GM21723 (cell line): ENCODE data around the gene CHD9.

Experiments used
- ATAC-seq: cut with Tn5 transposase; IDR thresholded peaks from one replicate; pipeline ENCODE4 v1.9.1; 2021; ENCODE audit warnings: mild to moderate bottlenecking, moderate library complexity; ENCODE audit not compliant: unreplicated experiment

The CHD9 gene

DNA sequence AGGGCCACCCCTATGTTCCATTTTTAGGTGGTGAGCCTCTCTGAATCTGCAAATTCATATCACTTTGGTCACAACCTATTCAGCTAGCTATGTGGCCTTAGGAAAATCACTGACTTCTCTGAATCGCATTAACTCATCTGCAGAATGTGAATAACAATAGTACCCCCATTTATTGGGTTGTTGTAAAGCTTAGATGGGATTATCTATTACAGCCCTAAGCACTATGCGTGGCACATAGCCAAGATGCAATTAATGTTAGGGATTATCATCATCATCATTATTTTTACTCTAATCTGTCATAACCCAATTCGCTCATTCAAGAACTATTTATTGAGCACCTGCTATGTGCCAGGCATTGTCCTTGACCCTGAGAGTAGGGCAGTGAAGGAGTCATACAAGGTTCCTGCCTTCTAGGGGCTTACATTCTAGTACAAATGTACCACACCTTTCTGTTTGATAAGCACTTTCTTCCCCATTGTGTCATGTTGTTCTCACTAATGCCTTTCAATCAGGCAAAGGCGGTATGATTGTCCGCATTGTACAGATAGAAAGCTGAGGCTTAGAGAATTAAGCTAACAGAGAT, 38.5 kb downstream of the CHD9 start:
- ATAC-seq = no peak

DNA sequence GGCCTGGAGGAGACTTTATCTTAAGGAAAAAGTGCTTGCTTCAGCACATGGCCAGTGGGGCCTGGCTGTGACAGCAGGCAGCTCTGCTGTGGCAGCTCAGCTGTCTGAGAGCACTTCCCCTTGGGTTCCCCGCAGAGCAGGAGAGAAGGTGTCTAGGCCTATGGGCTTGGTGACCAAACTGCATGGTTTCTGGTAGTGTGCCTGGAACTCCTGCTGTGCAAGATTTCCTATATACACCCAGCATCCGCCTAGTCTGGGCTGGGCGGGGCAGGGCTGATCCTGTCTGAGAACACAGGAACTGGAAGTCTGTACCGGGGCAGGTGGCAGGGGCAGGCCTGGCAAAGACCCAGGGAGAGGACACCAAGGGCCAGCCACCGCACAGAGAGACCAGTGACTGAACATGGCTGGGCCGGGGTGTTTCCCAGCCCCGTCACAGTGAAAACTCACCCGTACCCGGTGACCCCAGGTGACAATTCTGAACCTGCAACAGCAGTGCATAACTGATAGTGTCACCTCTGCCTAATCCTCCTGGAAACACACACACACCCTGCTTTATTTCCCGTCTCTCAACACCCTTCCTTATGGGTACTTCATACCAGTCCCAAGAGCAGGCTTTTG, 39.3 kb downstream of the CHD9 start:
- peak; percentile 53 for ATAC-seq

GRCh38 chr16:53097190-53097589, 42.4 kb downstream of the CHD9 start:
- no peak for ATAC-seq

- peak; percentile 61 for ATAC-seq
Observed at GRCh38 chr16:53098526-53099317, 43.9 kb downstream of the CHD9 start.

- ATAC-seq = peak; percentile 54
Observed at GRCh38 chr16:53099318-53100130, 44.7 kb downstream of the CHD9 start.

GRCh38 chr16:53100131-53100748, 45.4 kb downstream of the CHD9 start:
- ATAC-seq = no peak

DNA sequence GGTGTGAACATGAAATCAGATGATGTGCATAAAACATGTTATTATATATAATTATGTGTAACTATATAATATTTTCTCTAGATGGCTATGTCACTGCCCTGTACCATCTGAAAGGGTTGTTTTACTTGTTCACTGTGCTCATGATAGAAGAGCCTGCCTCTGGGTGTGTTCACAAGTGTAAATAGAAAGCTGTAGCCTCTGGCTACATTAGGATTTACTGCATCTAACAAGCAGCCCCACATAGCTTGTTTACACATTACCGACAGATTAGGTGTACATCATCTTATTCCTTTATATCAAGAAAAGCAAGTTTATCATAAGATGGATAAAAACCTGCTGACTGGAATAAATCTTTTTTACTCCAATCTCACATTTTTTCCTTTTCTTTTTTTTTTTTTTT, 46.1 kb downstream of the CHD9 start:
- no peak for ATAC-seq

DNA sequence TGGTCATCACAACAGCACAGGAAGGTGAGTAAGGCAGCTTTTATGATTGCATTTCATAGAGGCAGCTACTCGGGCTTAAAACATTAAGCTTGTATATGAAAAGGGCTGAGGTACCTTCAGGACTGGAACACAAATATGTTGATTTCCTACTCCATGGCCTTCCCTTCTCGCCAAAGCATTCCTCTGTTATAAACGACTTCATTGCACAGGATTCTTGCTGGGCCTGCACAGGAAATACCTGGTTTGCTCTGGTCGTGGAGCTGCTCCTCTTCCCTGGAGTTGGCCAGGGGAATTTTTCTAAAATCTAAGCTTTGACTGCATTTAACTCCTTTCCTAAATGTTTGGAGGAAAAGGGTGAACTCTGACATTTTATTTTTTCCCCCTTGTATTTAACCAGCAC, 49.0 kb downstream of the CHD9 start:
- no peak for ATAC-seq

DNA sequence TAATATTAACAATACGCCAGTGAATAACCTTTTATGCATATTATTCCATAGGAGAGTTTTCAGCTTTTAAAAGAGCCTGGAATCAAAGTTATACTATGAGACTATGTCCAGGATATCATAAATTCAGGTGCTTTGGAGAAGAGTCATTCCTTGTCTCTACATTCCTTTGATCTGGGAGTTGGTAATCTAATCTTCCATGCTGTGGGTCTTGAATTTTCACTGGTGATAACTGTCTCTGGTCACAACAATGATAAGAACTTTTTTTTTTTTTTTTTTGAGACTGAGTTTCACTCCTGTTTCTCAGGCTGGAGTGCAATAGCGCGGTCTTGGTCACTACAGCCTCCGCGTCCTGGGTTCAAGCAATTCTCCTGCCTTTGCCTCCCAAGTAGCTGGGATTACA, 50.8 kb downstream of the CHD9 start:
- ATAC-seq = no peak

DNA sequence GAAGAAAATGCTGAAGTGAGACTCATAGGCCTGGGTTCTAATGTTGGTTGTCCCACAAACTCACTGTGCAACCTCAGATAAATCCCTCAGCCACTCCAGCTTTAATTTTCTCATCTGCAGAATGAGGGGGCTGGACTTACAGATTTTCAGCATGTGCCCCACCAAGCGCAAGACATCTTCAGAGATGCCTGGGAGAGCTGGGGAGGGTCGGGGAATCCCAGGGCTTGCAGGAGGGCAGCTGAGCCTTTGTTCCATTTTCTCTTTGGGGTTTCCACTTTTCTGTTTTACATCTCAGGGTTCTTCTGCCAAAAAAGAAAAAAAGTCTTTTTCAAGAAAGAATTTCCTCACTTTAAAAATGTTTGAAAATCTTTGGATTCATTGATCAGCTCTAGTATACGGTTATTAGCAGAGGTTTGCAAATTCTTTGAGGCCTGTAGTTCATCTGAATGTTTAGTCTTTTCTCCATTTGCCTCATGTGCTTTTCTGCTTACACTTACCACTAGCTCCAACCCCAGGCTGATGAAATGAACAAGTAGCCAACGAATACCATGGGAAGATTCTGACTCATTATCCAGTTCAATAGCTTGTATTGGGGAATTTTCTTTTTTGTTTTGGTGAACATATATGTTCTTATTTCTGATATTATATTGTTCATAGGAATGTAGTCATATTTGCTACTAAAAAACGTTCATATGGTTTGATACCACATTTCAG, 56.4 kb downstream of the CHD9 start:
- peak; percentile 58 for ATAC-seq

DNA sequence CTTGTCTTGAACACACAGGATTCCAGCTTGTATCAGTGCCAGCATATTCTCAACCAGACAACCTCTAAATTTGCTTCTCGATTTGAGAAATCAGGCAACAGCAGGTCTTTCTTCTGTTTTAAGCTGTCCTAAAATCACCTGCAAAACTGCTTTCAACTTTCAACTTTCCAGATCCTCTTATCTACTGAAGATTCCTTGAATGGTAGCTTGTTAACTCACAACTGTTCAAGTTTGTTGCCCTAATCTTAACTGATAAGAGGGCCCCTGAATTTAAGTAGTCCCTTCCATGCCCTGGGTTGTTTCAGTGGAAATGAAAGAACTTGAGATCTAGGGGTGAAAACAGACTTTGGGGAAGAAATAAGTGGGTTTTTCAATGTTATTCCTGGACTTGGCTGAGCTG, 57.2 kb downstream of the CHD9 start:
- ATAC-seq = no peak

DNA sequence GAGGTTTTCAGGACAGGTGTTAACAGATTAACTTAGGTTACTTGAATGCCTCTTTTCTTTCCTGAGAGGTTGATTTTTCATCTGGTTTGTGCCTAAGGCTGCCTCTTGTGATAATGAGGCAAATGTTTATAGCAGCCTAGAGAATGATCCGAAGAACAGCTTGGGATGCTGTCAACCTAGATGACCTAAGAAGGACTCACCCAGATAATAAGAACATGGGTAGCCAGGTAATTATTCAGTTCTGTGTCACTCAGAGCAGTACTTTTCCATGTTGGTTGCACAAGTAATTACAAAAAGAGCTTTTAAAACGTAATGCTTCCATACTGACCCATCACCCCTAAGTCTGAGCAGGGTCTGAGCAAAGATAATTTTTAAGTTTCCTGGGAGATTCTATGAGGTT, 60.3 kb downstream of the CHD9 start:
- no peak for ATAC-seq

DNA sequence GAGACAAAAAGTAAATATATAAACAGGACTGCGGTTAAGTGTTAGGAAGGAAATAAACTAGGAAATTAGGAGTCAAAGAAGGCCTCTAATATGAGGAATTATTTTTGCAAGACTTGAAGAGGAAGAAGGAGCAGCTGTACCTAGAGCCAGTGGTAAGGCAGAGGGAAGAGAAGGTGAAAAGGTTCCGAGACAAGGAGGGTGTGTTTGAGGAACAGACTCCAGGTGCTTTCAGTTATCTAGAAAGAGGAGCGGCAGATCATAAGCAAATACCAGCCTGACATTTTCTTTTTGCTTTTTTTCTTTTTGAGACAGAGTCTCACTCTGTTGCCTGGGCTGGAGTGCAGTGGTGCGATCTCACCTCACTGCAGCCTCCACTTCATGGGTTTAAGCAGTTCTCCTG, 61.0 kb downstream of the CHD9 start:
- no peak for ATAC-seq

DNA sequence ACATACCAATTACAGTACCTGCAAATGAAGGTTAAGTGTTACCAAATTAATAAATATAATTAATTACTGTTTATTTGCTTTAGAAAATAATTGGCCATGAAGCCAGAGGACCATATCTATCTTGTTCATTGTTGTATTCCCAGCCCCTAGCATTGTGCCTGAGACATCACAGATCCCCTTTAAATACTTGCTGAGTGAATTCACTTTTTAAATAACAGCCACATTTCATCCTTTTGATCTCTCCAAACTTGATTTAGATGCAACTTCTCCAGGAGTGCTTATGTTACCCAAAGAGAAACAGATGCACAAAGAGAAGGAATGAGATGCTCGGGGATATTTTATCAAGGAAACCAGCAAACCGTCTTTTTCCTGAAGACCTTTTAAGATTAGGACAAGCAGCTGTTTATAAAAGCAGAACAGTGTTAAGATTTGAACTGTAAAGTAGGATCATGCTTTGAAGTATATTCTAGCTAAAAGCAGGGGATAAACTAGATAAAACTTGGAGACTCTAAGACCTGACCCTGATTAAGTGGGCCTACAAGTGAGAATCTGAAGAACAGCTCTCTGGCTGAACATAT, 66.3 kb downstream of the CHD9 start:
- ATAC-seq = no peak

DNA sequence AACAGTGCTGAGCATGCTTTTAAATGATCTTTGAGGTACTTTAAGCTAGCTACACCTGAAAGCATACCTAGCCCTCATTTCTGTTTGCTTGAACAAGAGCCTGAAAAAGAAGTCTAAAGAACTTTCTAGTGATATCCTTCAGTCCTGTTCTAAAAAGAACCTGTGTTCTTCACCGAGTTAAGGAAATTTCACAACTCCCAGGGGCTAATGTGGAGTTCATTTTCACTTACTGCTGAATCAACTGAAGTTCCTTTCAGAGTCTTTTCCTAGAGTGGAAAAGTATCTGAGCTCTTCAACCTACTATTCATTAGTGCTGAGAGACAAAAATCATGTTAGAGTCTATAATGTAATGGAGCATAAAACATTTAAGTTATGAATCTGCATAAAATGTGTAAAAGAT, 66.9 kb downstream of the CHD9 start:
- ATAC-seq = no peak

- no peak for ATAC-seq
Observed at GRCh38 chr16:53123747-53124146, 69.0 kb downstream of the CHD9 start.

- no peak for ATAC-seq
Observed at GRCh38 chr16:53126390-53126789, 71.6 kb downstream of the CHD9 start.

- no peak for ATAC-seq
Observed at GRCh38 chr16:53129281-53130158, 74.7 kb downstream of the CHD9 start.
